Measurements from ENCODE around the gene PTK7.
"Not testable (repeated sequence)": the region's sequence is repeated elsewhere in the genome, so short reads cannot be mapped to it uniquely, and the experiment has no call there.

PTK7 gene

DNA sequence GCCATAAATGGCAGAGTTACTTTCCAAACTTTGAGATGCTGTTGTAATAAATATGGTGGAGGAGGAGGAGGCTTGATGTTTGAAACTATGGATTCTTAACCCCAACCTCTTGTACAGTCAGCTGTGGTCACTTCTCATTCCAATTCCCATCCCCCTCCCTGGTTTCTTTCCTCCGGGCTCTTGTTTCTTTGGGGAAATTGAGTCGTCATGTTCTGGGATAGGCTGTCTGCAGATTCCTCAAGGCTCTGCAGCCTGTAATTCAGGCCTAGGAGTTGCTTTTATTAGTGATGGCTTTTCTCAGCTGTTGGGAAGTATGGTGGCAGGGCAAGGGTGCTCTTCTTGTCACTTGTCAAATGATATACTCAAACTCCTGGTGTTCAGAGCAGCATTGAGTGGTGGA lies 2.6 kb downstream of the PTK7 start:
- no peak for DNase-seq (ENCODE audit: low read depth, low spot score)
- H3K4me3 ChIP-seq (ENCODE audit: low read length), result no peak overlapping the region

DNA sequence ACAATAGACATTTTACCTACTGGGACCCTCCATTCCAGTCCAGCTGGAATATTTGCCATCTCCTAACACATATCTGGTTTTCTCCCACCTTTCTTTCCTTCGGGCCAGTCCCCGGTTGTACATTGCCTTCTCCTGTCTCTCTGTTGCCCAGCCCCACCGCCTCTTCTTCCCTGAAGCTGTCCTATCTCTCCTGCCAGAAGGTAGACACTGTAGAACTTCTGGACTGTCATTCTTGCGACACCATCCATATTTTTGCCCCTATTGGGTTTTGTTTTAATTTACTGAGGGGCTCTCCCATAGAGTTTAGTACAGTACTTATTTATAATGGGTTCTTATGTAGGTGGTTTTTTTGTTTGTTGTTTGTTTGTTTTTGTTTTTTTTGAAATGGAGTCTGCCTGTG lies 4.9 kb downstream of the PTK7 start:
- no peak for DNase-seq (ENCODE audit: low read depth, low spot score)
- H3K4me3 ChIP-seq (ENCODE audit: low read length), result no peak overlapping the region

DNA sequence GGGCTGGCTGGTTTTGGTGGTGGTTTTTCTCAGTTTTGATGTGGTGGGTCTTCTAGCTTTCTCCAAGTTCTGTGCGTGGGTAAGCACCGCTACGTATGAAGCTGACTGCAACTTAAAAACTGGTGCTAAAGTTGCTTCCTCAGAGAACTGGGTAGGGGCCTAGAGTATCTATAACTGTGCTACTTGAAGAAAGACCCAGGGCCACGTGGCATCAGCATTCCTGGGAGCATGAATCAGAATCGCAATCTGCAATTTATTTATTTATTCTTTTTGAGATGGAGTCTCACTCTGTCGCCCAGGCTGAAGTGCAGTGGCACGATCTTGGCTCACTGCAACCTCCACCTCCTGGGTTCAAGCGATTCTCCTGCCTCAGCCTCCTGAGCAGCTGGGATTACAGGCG lies 5.8 kb downstream of the PTK7 start:
- H3K4me3 ChIP-seq (ENCODE audit: low read length); DNase-seq (ENCODE audit: low read depth, low spot score): not testable (repeated sequence)

DNA sequence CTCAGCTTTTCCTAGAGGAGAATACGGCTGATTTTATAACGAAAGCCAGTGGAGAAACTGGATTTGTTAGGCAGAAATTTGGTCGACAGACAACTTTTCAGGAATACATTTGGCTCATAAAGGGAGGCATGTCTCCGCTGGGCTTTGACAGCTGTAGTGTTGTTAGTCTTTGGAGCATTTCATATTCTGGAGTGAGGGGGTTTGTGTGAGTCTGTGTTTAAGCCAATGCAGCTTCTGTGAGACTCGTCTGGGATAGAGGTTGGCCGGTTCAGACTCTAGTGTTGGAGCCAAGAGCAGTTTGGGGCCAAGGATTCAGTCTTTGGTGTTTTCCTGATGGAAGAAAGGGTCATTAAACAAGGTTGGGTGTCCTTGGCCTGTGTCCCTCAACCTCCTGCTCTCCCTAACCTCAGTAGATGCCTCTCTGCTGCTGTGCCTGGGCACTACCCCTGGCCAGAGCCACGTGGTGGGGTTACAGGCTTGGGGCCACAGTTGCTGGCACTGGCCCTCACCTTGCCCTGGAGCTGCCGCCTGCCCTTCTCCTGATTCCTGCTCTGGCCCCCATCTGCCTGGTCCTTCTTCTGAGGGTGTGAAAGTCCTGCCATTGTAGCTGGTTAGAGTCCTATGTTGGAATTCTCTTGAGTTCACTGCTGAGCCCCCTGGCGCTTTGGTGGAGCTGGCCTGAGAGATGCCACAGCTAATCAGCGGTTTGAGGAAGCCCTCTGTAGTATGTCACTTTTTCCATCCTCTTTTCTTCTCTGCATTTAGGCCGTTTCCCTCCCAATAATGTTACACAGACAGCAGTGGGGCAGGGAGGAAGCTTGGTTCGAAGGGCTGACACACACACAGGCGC lies 6.9 kb downstream of the PTK7 start:
- DNase-seq (ENCODE audit: low read depth, low spot score), result no peak
- H3K4me3 ChIP-seq (ENCODE audit: low read length), result no peak overlapping the region

DNA sequence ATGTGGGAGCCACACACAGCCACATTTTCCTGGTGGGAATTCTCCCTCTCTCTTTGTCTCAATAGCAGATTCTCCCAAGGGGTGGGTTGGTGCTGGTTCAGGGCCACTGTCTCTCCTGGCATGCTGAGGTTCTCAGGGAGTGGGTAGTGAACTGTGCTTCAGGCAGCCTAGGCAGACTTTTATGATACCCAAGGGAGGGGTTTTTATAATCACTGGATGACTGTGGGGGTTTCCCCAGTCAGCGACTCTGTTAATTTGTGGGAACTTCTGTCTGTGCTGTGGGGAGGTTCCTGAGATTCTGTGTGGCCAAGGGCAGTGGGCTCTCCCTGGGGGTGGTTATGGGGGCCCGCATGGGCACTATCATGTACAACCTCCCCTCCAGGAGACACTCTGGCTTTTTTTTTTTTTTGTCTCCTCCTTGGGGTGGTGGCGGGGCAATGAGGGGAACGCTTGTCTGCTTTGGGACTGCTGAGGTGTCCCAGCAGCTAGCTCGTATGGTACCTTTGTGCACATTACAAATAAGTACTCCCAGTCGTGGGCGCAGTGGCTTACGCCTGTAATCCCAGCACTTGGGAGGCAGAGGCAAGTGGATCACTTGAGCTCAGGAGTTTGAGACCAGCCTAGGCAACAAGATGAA lies 10.0 kb downstream of the PTK7 start:
- DNase-seq (ENCODE audit: low read depth, low spot score), result no peak
- no peak overlapping the region for H3K4me3 ChIP-seq (ENCODE audit: low read length)

DNA sequence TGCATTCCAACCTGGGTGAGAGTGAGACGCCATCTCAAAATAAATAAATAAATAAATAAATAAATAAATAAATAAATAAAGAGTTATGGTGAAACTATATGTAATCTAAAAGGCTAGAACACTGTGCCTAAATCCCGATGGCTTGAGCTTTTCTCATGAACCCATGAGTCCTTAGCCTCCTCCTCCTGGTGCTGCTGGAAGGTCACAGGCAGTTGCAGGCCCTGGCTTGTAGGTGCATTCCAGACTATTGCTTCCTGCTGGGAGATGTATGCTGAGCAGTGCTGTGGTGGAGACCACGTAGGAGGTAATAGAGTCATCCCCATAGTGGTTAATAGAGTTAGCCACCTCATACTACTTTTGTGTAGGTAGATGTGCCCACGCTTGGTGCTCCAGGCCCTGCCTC lies 12.5 kb downstream of the PTK7 start:
- no peak overlapping the region for H3K4me3 ChIP-seq (ENCODE audit: low read length)
- no peak for DNase-seq (ENCODE audit: low read depth, low spot score)

DNA sequence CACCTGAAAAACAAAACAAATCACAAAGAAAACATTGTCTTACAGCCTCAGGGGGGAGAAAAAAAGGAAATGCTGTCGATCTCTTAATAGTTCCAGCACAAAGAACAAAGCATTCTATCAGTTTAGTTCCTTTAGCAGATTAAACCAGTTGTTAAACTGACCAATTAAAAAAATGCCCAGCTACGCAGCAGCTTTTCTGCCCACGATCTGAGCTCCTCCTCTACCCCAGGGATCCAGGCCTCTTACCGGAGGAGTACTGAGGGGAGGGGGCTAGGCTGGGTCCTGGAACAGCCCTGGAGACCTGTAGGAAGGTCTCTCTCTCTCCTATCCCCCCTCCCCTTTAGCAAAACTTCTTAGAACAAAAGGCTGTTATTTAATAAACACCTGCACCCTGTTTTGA lies 13.4 kb downstream of the PTK7 start:
- H3K4me3 ChIP-seq (ENCODE audit: low read length), result no peak overlapping the region
- no peak for DNase-seq (ENCODE audit: low read depth, low spot score)

DNA sequence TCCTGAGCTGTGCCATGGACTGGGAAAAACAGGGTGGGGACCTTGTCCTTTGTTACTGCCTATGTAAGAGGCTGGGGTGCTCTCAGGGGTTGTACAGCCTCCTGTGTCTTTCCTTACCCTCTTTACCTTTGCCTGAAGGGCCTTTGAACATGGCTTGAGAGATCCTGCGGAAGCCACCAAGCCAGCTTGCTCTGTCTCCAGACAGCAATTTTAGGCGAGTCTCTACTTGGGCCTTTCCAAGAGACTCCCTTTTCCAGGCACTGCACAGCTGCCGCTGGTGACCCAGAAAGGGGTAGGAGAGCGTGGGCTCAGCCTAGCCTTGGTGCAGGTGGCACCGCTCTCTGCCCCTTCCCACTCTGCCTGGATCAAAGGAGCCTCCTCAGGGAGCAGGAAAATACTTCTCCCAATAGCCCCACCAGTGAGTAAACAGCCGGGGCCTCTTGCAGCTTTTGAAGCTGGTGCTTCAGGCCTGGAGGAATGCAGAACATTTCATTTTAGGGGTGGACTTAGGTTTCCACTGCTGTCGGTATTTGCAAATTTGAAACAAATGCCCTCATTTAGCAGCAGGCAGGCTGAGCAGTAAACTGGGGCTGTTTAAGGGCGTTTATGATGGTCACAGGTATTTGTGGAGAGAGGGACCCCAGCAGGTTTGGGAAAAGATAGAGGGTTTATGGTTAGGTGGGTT lies 13.9 kb downstream of the PTK7 start:
- no peak for DNase-seq (ENCODE audit: low read depth, low spot score)
- no peak overlapping the region for H3K4me3 ChIP-seq (ENCODE audit: low read length)

DNA sequence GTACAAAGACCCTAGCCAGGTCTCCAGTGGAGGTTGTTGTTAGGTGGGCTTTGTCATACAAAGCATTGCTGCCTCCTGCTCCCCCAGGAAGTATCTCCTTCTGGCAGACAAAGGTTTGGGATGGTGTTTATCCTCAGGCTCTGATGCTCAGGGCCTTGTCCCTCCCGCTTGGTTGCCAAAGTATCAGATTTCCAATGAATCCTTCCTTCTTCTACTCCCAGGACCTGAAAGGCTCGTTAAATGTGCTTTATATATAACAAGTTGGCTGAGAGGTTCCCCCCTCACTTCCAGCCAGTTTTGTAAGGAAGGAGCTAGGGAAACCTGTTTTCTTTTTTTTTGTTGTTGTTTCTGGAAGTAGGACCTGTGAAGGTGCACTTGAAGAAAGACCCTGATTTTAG lies 14.4 kb downstream of the PTK7 start:
- DNase-seq (ENCODE audit: low read depth, low spot score), result no peak
- H3K4me3 ChIP-seq (ENCODE audit: low read length), result no peak overlapping the region

DNA sequence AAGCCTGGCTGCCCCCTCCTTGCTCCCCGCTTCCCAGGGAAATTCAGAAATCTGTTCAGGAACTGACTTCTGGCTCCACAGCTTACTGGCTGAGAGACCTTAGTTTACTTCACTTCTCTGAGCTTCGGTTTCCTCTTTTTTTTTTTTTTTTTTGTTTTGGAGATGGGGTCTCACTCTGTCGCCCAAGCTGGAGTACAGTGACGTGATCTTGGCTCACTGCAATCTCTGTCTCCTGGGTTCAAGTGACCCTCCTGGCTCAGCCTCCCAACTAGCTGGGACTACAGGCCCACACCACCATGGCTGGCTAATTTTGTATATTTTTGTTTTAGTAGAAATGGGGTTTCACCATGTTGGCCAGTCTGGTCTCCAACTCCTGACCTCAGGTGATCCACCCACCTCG lies 14.9 kb downstream of the PTK7 start:
- no peak for DNase-seq (ENCODE audit: low read depth, low spot score)
- H3K4me3 ChIP-seq (ENCODE audit: low read length), result no peak overlapping the region

DNA sequence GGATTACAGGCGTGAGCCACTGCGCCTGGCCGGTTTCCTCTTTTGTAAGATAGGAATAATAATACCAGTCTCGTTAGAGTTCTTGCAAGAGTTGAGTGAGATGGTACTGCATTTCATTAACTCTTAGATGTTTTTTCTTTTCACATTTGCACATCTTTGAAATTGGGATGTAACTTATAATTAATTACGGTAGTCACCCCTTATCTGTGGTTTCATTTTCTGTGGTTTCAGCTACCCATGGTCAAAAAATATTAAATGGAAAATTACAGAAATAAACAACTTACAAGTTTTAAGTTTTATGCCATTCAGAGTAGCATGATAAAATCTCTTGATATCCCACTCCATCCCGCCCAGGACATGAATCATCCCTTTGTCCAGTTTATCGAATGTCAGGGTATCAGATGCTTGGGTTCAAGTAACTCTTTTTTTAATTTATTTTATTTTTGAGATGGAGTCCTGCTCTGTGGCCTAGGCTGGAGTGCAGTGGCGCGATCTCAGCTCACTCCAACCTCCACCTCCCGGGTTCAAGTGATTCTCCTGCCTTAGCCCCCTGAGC lies 15.4 kb downstream of the PTK7 start:
- DNase-seq (ENCODE audit: low read depth, low spot score), result no peak
- H3K4me3 ChIP-seq (ENCODE audit: low read length), result no peak overlapping the region

DNA sequence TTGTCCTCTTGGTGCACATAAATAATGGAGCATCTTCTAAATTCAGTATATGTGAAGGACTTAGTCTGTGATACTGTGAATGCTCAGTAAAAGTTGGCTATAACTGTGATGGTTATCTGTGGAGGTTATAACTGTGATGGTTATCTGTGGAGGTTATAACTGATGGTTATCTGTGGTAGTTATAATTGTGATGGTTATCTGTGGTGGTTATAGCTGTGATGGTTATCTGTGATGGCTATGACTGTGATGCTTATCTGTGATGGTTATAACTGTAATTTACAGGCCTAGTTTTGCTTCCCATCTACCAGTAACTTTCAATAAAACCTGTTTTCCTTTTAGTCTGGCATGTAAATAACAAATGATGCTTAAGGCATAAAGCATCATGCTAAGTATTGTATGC lies 16.5 kb downstream of the PTK7 start:
- H3K4me3 ChIP-seq (ENCODE audit: low read length), result no peak overlapping the region
- peak; percentile 50 for DNase-seq (ENCODE audit: low read depth, low spot score)

DNA sequence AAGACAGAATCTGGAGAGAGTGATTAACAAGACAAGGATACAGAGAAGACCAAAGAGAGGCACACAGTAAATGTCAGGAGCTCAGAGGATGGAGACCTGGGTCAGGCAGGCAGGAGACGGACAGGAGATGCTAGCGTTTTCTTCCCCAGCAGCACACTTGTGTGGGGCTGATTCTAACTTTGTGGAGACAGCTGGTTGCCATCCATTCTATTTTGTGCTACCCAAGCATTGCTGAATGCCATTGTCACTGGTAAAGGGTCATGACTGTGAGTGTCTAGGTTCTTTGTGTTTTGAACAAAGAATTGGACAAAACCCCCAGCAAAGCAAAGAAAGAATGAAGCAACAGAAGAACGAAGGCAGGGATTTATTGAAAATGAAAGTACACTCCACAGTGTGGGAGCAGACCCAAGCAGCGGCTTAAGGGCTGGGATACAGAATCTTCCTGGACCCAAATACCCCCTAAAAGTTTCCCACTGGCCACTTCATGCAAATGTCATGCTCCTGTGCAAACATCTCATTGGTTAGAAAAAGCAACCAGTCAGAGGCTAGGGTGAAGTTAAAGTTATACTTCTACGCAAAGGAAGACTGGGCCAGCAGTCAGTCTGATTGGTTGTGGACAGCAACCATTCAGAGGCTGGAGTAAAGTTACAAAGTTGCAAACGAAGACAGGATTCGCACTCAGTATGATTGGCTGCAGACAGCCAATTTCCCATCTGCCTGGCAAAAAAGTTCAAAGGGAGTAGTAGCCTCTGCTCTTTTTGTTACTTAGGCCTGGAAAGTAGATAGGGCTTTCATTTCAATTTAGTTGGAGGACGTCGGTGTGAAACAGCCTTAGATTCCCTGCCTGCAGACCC lies 17.5 kb downstream of the PTK7 start:
- H3K4me3 ChIP-seq (ENCODE audit: low read length), result peak overlapping the region; percentile 50
- peak; percentile 67 for DNase-seq (ENCODE audit: low read depth, low spot score)

DNA sequence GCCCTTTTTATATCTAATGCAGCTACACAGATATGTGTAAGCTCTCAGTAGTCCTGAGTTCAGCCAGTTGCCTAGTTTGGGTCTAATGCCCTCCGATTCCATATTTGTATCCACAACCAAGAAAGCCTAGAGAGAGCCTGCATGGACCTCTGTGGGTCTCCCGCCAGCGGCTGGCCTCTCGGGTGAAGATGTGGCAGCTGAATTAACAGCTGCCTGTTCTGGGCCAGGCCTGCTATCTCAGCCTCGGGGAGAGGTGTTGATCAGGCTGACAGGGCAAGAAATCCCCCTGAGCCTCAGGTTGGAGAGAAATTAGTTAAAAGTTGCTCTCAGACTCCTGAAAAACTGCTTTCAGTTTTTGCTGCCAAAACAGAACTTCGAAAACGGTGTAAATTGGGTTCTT lies 19.8 kb downstream of the PTK7 start:
- no peak for DNase-seq (ENCODE audit: low read depth, low spot score)
- H3K4me3 ChIP-seq (ENCODE audit: low read length), result no peak overlapping the region

DNA sequence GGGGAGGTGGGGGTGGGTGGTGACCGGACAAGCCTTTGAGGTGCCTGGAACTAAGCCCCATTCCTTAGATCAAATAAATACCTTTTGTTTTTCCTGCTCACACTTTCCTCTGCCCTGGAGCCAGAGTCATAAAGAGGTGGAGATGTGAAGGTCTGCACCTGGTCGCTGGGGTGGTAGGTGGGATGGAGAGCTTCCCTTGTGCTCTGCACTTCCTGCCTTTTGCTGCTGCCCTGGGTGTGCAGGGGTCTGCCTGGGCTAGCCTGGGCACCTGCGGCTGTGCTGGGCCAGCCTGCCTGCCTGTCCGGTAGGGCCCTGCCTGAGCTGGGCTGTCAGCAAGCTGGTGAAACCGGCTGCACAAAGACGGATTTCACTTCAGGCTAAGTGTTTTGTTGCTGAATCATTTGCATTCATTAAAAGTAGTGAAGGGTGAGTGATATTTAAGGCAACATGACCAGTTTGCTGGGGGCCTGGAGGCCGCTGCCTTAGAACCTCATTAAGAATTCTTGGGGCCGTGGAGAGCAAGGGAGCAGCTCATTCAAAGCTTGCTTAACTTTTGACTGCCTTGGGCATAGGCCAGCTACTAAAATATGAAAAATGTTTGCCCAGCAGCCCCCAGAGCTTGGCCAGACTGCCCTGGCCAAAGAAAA lies 20.5 kb downstream of the PTK7 start:
- DNase-seq (ENCODE audit: low read depth, low spot score), result no peak
- no peak overlapping the region for H3K4me3 ChIP-seq (ENCODE audit: low read length)

DNA sequence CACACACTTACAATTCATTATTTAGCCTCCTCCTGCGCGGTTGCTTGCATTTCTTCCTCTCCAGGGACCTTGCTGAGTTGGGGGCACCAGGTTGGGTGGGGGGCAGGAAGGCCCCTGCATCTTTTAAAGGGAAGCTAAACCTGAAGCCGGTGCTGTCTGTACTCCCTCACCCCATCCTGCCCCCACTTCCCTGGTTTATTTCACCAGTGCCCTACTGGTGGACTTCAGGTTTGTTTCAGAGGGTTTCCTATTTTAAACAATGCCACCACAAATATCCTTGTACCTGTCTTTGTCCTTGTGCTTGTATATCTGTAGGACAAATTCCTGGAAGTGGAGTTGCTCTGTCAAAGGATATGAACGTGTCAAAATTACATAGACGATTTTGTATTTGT lies 21.0 kb downstream of the PTK7 start:
- no peak for DNase-seq (ENCODE audit: low read depth, low spot score)
- H3K4me3 ChIP-seq (ENCODE audit: low read length), result no peak overlapping the region

DNA sequence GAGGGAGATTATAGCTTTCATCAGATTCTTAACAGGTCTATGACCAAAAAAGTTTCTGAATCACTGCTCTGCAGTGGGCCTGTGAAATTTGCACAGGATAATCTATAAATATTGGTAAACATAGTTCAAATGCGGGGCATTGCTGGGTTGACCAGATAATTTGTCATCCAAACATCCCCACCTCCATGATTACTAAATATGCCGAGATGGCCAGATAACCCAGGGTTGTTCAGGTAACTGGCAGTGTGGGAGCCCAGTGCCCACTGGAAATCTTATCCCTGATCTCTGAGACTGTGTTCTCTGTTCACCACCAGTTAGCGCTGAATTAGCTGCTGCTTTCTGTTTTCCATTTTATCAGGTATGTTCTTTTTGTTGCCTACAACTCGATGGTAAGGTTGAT lies 21.4 kb downstream of the PTK7 start:
- no peak for DNase-seq (ENCODE audit: low read depth, low spot score)
- no peak overlapping the region for H3K4me3 ChIP-seq (ENCODE audit: low read length)

DNA sequence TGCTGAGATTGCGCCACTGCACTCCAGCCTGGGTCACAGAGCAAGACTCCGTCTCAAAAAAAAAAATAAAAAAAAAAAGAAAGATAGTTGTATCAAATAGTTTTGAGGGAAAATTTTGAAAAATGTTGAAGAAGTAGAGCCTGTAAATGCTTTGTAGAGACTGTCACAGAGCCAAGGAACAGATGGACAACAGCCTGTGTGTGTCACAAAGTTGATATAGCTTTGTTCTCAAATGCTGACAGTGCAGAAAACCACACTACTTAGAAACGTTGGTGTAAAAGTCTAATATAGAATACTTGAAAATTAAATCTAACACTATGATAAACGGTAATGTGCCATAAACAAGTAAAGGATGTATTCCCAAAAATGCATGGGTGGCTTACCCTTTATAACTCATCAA lies 25.4 kb downstream of the PTK7 start:
- DNase-seq (ENCODE audit: low read depth, low spot score), result no peak
- no peak overlapping the region for H3K4me3 ChIP-seq (ENCODE audit: low read length)
